GM23338 (cell line): ENCODE measurements around the gene CDKN2D. TPM values are rescaled to one million over a fixed set of nuclear protein-coding genes. Genes with fewer than 3 reads are reported as not detected.
"Not testable (repeated sequence)": the region's sequence is repeated elsewhere in the genome, so short reads cannot be mapped to it uniquely, and the experiment has no call there.

ENCODE experiments used
- ATAC-seq: fragments of 200-7000 bp; cut with Tn5 transposase; 3 replicates; pipeline ENCODE4 v1.9.1; 2020
- DNase-seq: peaks from one replicate; pipeline ENCODE4 v3.0.0-alpha.2; 2015; ENCODE audit warnings: low spot score
- H2AFZ ChIP-seq: fragments of 200-600 bp; sonication (generic); 2 replicates; pipeline ENCODE4 v1.8.0; 2016; ENCODE audit warnings: antibody characterized with exemption, mild to moderate bottlenecking, moderate library complexity
- H3F3A ChIP-seq: fragments of 200-600 bp; sonication (generic); replicated peaks from 2 replicates; pipeline ENCODE4 v1.8.0; 2017; ENCODE audit warnings: antibody characterized with exemption, mixed run types, low read depth
- H3K27ac ChIP-seq: fragments of 200-600 bp; sonication (generic); 2 replicates; pipeline ENCODE4 v1.6.1; 2016; ENCODE audit warnings: low read depth
- H3K27me3 ChIP-seq: fragments of 200-600 bp; sonication (generic); 2 replicates; pipeline ENCODE4 v1.8.0; 2016; ENCODE audit warnings: mild to moderate bottlenecking, mixed run types, moderate library complexity; ENCODE audit not compliant: insufficient read depth
- H3K36me3 ChIP-seq: fragments of 200-600 bp; sonication (generic); 2 replicates; pipeline ENCODE4 v1.8.0; 2016; ENCODE audit warnings: mild to moderate bottlenecking; ENCODE audit not compliant: insufficient read depth
- H3K4me1 ChIP-seq: fragments of 200-600 bp; sonication (generic); 2 replicates; pipeline ENCODE4 v1.8.0; 2016; ENCODE audit warnings: mild to moderate bottlenecking, moderate library complexity; ENCODE audit not compliant: insufficient read depth
- H3K4me2 ChIP-seq: fragments of 200-600 bp; sonication (generic); 2 replicates; pipeline ENCODE4 v1.7.1; 2017; ENCODE audit warnings: mixed run types
- H3K4me3 ChIP-seq: fragments of 200-600 bp; sonication (generic); 2 replicates; pipeline ENCODE4 v1.6.1; 2016; ENCODE audit warnings: mixed run types
- H3K79me2 ChIP-seq: fragments of 200-600 bp; sonication (generic); replicated peaks from 2 replicates; pipeline ENCODE4 v1.8.0; 2017; ENCODE audit warnings: mild to moderate bottlenecking; ENCODE audit not compliant: insufficient read depth
- H3K9me2 ChIP-seq: fragments of 200-600 bp; sonication (generic); 2 replicates; pipeline ENCODE4 v1.8.0; 2017; ENCODE audit not compliant: insufficient read depth
- H4K20me1 ChIP-seq: fragments of 200-600 bp; sonication (generic); replicated peaks from 2 replicates; pipeline ENCODE4 v1.8.0; 2017; ENCODE audit warnings: mild to moderate bottlenecking; ENCODE audit not compliant: insufficient read depth
- H3K27ac Mint-ChIP-seq: 2 replicates; pipeline ENCODE4 v1.8.0; 2020; ENCODE audit warnings: inconsistent platforms, mild to moderate bottlenecking, moderate library complexity, mixed read lengths
- H3K27me3 Mint-ChIP-seq: 3 replicates; pipeline ENCODE4 v1.8.0; 2022; ENCODE audit warnings: low read depth, mild to moderate bottlenecking, moderate library complexity, mixed read lengths, inconsistent platforms; ENCODE audit not compliant: insufficient read depth, poor library complexity
- H3K36me3 Mint-ChIP-seq: 3 replicates; pipeline ENCODE4 v1.8.0; 2021; ENCODE audit warnings: low read depth, mild to moderate bottlenecking, inconsistent platforms, moderate library complexity, mixed read lengths
- H3K4me1 Mint-ChIP-seq: 3 replicates; pipeline ENCODE4 v1.8.0; 2020; ENCODE audit warnings: mild to moderate bottlenecking, inconsistent platforms, mixed read lengths
- H3K4me3 Mint-ChIP-seq: 3 replicates; pipeline ENCODE4 v1.8.0; 2021; ENCODE audit warnings: moderate library complexity, mild to moderate bottlenecking, inconsistent platforms, mixed read lengths
- H3K9me3 Mint-ChIP-seq: 3 replicates; pipeline ENCODE4 v1.8.0; 2020; ENCODE audit warnings: moderate library complexity, mild to moderate bottlenecking, inconsistent platforms, mixed read lengths
- CREB1 ChIP-seq: fragments of 250-450 bp; sonication (Bioruptor Pico); IDR thresholded peaks from 2 replicates; pipeline ENCODE4 v1.5.0; 2020; ENCODE audit warnings: low read depth, mild to moderate bottlenecking, moderate library complexity
- EZH2phosphoT487 ChIP-seq: fragments of 200-600 bp; sonication (generic); IDR thresholded peaks from one replicate; pipeline ENCODE4 v1.8.1; 2018; ENCODE audit warnings: antibody characterized with exemption; ENCODE audit not compliant: unreplicated experiment
- NANOG ChIP-seq: IDR thresholded peaks from 2 replicates; pipeline ENCODE4 v1.6.1; 2016; ENCODE audit warnings: antibody characterized with exemption, borderline replicate concordance
- ZNF114 ChIP-seq: fragments of 250-450 bp; sonication (Bioruptor Pico); IDR thresholded peaks from 2 replicates; pipeline ENCODE4 v1.5.0; 2020; ENCODE audit warnings: mild to moderate bottlenecking, moderate library complexity
- ZNF331 ChIP-seq: fragments of 250-450 bp; sonication (Bioruptor Pico); IDR thresholded peaks from 2 replicates; pipeline ENCODE4 v1.5.0; 2020; ENCODE audit warnings: low read depth, mild to moderate bottlenecking, moderate library complexity
- polyA plus RNA-seq: library from polyadenylated mRNA; unstranded; fragments of >200 nt; fragmentation: Nextera tagmentation; extraction: Ambion mirVana; gene quantifications from 2 replicates; pipeline ENCODE4 v1.2.1, GENCODE V29; 2016
- total RNA-seq: library from RNA; depleted of rRNA; stranded (reverse); fragments of >200 nt; shearing (Covaris generic); gene quantifications from 2 replicates; pipeline ENCODE4 v1.2.3, GENCODE V29; 2014
- TF ChIP-seq, protein P1 (sequence below): fragments of 250-450 bp; sonication (Bioruptor Pico); IDR thresholded peaks from 2 replicates; pipeline ENCODE4 v1.5.0; 2020; ENCODE audit warnings: mild to moderate bottlenecking, moderate library complexity
- TF ChIP-seq, protein P2 (sequence below), 2 experiments: fragments of 200-600 bp in 1 of 2; sonication (generic) in 1 of 2; conservative IDR thresholded peaks; 2 replicates each; pipeline versions ENCODE4 v1.5.1 to v1.6.1; 2016 to 2017; ENCODE audit warnings: antibody characterized with exemption in 2 of 2, low read depth in 2 of 2, mild to moderate bottlenecking in 2 of 2, moderate library complexity in 1 of 2
- TF ChIP-seq, protein P3 (sequence below): IDR thresholded peaks from one replicate; pipeline ENCODE4 v1.6.1; 2018; ENCODE audit warnings: antibody characterized with exemption; ENCODE audit not compliant: unreplicated experiment

The CDKN2D gene
- total and polyA plus RNA-seq, 2 experiments from 2014 or later: 1.4 to 4.0 TPM

DNA sequence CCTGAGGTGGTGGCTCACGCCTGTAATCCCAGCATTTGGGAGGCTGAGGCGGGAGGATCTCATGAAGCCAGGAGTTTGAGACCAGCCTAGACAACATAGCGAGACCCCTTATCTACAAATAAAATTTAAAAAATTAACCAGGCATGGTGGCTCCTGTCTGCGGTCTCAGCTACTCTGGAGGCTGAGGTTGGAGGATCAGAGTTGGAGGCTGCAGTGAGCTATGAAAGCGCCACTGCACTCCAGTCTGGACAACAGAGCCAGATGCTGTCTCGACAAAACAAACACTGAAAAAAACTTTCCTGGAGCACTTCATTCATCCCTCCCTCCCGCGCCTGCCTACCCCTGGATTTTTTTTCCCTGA is 25.7 kb downstream of the CDKN2D start (continued):
- TF ChIP-seq, protein P1, sequence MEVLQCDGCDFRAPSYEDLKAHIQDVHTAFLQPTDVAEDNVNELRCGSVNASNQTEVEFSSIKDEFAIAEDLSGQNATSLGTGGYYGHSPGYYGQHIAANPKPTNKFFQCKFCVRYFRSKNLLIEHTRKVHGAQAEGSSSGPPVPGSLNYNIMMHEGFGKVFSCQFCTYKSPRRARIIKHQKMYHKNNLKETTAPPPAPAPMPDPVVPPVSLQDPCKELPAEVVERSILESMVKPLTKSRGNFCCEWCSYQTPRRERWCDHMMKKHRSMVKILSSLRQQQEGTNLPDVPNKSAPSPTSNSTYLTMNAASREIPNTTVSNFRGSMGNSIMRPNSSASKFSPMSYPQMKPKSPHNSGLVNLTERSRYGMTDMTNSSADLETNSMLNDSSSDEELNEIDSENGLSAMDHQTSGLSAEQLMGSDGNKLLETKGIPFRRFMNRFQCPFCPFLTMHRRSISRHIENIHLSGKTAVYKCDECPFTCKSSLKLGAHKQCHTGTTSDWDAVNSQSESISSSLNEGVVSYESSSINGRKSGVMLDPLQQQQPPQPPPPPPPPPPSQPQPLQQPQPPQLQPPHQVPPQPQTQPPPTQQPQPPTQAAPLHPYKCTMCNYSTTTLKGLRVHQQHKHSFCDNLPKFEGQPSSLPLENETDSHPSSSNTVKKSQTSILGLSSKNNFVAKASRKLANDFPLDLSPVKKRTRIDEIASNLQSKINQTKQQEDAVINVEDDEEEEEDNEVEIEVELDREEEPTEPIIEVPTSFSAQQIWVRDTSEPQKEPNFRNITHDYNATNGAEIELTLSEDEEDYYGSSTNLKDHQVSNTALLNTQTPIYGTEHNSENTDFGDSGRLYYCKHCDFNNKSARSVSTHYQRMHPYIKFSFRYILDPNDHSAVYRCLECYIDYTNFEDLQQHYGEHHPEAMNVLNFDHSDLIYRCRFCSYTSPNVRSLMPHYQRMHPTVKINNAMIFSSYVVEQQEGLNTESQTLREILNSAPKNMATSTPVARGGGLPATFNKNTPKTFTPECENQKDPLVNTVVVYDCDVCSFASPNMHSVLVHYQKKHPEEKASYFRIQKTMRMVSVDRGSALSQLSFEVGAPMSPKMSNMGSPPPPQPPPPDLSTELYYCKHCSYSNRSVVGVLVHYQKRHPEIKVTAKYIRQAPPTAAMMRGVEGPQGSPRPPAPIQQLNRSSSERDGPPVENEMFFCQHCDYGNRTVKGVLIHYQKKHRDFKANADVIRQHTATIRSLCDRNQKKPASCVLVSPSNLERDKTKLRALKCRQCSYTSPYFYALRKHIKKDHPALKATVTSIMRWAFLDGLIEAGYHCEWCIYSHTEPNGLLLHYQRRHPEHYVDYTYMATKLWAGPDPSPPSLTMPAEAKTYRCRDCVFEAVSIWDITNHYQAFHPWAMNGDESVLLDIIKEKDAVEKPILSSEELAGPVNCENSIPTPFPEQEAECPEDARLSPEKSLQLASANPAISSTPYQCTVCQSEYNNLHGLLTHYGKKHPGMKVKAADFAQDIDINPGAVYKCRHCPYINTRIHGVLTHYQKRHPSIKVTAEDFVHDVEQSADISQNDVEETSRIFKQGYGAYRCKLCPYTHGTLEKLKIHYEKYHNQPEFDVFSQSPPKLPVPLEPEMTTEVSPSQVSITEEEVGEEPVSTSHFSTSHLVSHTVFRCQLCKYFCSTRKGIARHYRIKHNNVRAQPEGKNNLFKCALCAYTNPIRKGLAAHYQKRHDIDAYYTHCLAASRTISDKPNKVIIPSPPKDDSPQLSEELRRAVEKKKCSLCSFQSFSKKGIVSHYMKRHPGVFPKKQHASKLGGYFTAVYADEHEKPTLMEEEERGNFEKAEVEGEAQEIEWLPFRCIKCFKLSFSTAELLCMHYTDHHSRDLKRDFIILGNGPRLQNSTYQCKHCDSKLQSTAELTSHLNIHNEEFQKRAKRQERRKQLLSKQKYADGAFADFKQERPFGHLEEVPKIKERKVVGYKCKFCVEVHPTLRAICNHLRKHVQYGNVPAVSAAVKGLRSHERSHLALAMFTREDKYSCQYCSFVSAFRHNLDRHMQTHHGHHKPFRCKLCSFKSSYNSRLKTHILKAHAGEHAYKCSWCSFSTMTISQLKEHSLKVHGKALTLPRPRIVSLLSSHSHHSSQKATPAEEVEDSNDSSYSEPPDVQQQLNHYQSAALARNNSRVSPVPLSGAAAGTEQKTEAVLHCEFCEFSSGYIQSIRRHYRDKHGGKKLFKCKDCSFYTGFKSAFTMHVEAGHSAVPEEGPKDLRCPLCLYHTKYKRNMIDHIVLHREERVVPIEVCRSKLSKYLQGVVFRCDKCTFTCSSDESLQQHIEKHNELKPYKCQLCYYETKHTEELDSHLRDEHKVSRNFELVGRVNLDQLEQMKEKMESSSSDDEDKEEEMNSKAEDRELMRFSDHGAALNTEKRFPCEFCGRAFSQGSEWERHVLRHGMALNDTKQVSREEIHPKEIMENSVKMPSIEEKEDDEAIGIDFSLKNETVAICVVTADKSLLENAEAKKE (CRISPR knock-in tag): no peak
- TF ChIP-seq ZNF114 (no peak), CREB1 (CRISPR knock-in tag) (no peak)

DNA sequence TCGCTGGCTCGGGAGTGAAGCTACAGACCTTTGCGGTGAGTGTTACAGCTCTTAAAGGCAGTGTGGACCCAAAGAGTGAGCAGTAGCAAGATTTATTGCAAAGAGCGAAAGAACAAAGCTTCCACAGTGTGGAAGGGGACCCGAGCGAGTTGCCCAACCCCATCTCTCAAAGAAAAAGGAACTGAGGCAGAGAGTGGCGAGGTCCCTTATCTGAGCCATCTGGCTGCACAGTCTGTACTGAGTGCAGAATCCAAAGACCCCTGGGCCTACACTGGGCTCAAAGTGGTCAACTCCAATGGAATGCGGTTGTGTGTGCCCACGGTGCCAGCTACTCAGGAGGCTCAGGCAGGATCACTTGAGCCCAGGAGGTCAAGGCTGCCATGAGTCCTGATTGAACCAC is 29.8 kb downstream of the CDKN2D start:
- H3K9me2 ChIP-seq, H3K27me3 Mint-ChIP-seq, H3K27ac Mint-ChIP-seq, H3K27ac ChIP-seq, H3F3A ChIP-seq, H3K9me3 Mint-ChIP-seq, H3K4me1 ChIP-seq, H4K20me1 ChIP-seq, ATAC-seq, H3K4me1 Mint-ChIP-seq, H3K36me3 ChIP-seq, H3K4me2 ChIP-seq, DNase-seq, H3K79me2 ChIP-seq, H3K4me3 Mint-ChIP-seq, H3K36me3 Mint-ChIP-seq, H3K27me3 ChIP-seq, H3K4me3 ChIP-seq: not testable (repeated sequence)
- H2AFZ ChIP-seq: 0 out of 2 replicates have a peak overlapping the region, but pooled peaks have one; percentile 66

DNA sequence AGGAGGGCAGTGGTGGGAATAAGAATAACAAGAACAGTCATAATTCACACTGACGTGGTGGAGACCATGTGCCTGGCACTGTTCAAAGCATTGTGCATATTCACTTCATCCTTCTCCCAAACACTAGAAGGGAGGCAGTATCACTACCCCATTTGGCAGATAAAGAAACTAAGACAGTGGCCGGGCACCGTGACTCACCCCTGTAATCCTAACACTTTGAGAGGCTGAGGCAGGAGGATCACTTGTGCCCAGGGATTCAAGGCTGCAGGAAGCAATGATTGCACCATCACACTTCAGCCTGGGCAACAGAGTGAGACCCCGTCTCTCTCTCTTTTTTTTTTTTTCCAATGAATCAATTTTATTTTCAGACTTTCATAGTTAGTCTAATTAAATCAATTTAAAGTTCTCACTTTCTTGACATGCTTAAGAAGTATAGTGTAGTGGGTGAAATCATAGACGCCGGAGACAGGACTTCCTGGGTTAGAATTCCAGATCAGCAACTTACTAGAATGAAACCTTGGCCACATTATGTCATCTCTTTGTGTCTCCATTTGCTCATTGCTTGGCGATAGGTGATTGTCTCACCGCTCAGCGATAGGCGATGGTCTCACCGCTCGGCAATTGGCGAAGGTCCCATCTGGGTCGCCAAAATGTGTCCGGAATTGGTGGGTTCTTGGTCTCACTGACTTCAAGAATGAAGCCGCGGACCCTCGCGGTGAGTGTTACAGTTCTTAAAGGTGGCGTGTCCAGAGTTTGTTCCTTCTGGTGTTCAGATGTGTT is 30.4 kb downstream of the CDKN2D start:
- no peak overlapping the region for H3K4me2 ChIP-seq
- H3K79me2 ChIP-seq: no peaks in the 10 kb centered on the region
- DNase-seq: no peak
- 0 out of 2 replicates have a peak, but pooled peaks cover 5% of the 10 kb centered on the region for H3F3A ChIP-seq
- no peaks in the 10 kb centered on the region for H3K27me3 ChIP-seq
- no peaks in the 10 kb centered on the region for H3K9me3 Mint-ChIP-seq
- H3K36me3 ChIP-seq: no peaks in the 10 kb centered on the region
- no peaks in the 10 kb centered on the region for H4K20me1 ChIP-seq
- no peak overlapping the region for H3K4me3 Mint-ChIP-seq
- no peaks in the 10 kb centered on the region for H3K4me1 Mint-ChIP-seq
- 0 out of 2 replicates have a peak overlapping the region, but pooled peaks have one; percentile 66 for H2AFZ ChIP-seq
- no peak overlapping the region for H3K27ac ChIP-seq
- H3K27me3 Mint-ChIP-seq: peaks cover 9% of the 10 kb centered on the region
- ATAC-seq: no peak
- H3K9me2 ChIP-seq: no peaks in the 10 kb centered on the region
- no peak overlapping the region for H3K27ac Mint-ChIP-seq
- H3K4me1 ChIP-seq: no peaks in the 10 kb centered on the region
- no peak overlapping the region for H3K4me3 ChIP-seq
- no peaks in the 10 kb centered on the region for H3K36me3 Mint-ChIP-seq
- TF ChIP-seq, protein P2, sequence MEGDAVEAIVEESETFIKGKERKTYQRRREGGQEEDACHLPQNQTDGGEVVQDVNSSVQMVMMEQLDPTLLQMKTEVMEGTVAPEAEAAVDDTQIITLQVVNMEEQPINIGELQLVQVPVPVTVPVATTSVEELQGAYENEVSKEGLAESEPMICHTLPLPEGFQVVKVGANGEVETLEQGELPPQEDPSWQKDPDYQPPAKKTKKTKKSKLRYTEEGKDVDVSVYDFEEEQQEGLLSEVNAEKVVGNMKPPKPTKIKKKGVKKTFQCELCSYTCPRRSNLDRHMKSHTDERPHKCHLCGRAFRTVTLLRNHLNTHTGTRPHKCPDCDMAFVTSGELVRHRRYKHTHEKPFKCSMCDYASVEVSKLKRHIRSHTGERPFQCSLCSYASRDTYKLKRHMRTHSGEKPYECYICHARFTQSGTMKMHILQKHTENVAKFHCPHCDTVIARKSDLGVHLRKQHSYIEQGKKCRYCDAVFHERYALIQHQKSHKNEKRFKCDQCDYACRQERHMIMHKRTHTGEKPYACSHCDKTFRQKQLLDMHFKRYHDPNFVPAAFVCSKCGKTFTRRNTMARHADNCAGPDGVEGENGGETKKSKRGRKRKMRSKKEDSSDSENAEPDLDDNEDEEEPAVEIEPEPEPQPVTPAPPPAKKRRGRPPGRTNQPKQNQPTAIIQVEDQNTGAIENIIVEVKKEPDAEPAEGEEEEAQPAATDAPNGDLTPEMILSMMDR (conservative IDR thresholded peaks at IDR 0.05; ENCODE audit: low read depth in 2 of 2): no peak
- TF ChIP-seq, protein P3, sequence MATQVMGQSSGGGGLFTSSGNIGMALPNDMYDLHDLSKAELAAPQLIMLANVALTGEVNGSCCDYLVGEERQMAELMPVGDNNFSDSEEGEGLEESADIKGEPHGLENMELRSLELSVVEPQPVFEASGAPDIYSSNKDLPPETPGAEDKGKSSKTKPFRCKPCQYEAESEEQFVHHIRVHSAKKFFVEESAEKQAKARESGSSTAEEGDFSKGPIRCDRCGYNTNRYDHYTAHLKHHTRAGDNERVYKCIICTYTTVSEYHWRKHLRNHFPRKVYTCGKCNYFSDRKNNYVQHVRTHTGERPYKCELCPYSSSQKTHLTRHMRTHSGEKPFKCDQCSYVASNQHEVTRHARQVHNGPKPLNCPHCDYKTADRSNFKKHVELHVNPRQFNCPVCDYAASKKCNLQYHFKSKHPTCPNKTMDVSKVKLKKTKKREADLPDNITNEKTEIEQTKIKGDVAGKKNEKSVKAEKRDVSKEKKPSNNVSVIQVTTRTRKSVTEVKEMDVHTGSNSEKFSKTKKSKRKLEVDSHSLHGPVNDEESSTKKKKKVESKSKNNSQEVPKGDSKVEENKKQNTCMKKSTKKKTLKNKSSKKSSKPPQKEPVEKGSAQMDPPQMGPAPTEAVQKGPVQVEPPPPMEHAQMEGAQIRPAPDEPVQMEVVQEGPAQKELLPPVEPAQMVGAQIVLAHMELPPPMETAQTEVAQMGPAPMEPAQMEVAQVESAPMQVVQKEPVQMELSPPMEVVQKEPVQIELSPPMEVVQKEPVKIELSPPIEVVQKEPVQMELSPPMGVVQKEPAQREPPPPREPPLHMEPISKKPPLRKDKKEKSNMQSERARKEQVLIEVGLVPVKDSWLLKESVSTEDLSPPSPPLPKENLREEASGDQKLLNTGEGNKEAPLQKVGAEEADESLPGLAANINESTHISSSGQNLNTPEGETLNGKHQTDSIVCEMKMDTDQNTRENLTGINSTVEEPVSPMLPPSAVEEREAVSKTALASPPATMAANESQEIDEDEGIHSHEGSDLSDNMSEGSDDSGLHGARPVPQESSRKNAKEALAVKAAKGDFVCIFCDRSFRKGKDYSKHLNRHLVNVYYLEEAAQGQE: no peak
- TF ChIP-seq NANOG: no peak
- TF ChIP-seq ZNF331 (CRISPR knock-in tag): no peak
- no peak for TF ChIP-seq ZNF114
- TF ChIP-seq EZH2phosphoT487: no peak
